ENCODE results near the gene PCK1.

Gene PCK1

DNA sequence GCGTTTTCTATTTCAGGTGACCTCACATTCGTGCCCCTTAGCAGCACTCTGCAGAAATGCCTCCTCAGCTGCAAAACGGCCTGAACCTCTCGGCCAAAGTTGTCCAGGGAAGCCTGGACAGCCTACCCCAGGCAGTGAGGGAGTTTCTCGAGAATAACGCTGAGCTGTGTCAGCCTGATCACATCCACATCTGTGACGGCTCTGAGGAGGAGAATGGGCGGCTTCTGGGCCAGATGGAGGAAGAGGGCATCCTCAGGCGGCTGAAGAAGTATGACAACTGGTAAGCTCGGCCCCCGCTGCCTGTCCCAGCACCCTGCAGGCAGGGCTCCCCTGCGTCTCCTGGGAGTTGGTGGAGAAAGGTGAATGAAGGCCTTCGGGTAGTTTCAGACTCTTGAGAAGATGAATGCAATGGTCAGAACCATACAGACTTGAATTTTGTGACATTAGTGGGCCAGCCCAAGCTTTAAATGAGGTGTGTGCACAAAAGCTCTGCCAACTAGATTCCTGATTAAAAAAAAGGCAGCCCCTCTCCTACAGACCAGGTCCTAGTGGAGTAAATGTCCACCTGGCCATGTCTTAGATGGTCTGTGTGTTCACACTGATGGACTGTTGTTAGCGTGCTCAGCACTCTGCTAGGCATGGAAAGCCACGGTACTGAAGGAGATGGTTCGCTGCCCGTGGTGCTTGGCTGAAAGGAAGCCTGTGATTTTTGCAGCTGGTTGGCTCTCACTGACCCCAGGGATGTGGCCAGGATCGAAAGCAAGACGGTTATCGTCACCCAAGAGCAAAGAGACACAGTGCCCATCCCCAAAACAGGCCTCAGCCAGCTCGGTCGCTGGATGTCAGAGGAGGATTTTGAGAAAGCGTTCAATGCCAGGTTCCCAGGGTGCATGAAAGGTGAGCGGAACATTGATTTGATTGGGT lies 708 bp downstream of the PCK1 start:
- H4K20me1 ChIP-seq (ENCODE audit: control insufficient read depth, insufficient read depth, low read depth, low read length) = peaks cover 3% of the 10 kb centered on the region; the same call in 1 of the 2 replicates
- H3K9me3 ChIP-seq (ENCODE audit: control insufficient read depth, insufficient read depth, low read length) = no peaks in the 10 kb centered on the region
- no peaks in the 10 kb centered on the region for H3F3A ChIP-seq (ENCODE audit: control insufficient read depth, insufficient read depth)
- H3K79me2 ChIP-seq (ENCODE audit: control insufficient read depth, low read length) = no peaks in the 10 kb centered on the region
- H3K27ac ChIP-seq (ENCODE audit: low read depth, low read length) = no peak overlapping the region
- H3K27me3 ChIP-seq (ENCODE audit: control insufficient read depth, low read length) = peaks cover 37% of the 10 kb centered on the region
- TF ChIP-seq EZH2phosphoT487 (IDR thresholded peaks at IDR 0.05; ENCODE audit: borderline replicate concordance, low read length) = no peak
- TF ChIP-seq CTCF (IDR thresholded peaks at IDR 0.05; ENCODE audit: low read depth, low read length, poor library complexity, severe bottlenecking) = no peak
- H3K4me1 ChIP-seq (ENCODE audit: control insufficient read depth, low read length) = no peaks in the 10 kb centered on the region
- no peak overlapping the region for H3K4me2 ChIP-seq (ENCODE audit: low read length)
- no peaks in the 10 kb centered on the region for H3K9me2 ChIP-seq (replicated peaks; ENCODE audit: control insufficient read depth, low read length)
- no peaks in the 10 kb centered on the region for H3K36me3 ChIP-seq (ENCODE audit: control insufficient read depth, low read length)
- no peak overlapping the region for H3K4me3 ChIP-seq (ENCODE audit: low read length)

DNA sequence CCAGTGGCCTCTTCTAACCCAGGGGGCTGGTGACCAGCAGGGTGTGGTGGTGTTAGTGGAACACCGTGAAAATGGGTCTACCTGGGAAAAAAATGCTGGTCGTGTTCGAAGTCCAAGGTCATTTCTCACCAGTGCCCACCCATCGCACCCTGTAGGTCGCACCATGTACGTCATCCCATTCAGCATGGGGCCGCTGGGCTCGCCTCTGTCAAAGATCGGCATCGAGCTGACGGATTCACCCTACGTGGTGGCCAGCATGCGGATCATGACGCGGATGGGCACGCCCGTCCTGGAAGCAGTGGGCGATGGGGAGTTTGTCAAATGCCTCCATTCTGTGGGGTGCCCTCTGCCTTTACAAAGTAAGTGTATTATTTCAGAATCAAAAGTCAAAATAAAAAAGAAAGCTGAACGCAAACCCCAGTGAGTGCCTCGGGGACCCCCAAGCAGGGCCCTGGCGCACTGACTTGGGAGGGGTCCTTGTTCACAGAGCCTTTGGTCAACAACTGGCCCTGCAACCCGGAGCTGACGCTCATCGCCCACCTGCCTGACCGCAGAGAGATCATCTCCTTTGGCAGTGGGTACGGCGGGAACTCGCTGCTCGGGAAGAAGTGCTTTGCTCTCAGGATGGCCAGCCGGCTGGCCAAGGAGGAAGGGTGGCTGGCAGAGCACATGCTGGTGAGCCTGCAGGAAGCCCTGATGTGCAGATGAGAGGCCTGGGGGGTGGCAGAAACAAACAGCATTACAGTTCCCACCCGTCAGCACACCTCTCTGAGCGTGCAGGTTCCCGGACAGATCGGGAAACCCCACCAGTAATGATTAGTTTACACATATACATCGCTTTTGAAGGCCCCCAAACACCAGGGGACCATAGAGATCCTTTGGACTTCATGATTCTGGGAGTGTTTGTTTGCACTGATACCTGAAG lies 1.9 kb downstream of the PCK1 start:
- Histone ChIP-seq H3K27me3 (ENCODE audit: control insufficient read depth, low read length) (peaks cover 26% of the 10 kb centered on the region), H3K79me2 (ENCODE audit: control insufficient read depth, low read length) (no peaks in the 10 kb centered on the region), H4K20me1 (ENCODE audit: control insufficient read depth, insufficient read depth, low read depth, low read length) (no peaks in the 10 kb centered on the region), H3K4me2 (ENCODE audit: low read length) (no peak overlapping the region), H3K9me2 (replicated peaks; ENCODE audit: control insufficient read depth, low read length) (no peaks in the 10 kb centered on the region), H3K4me1 (ENCODE audit: control insufficient read depth, low read length) (no peaks in the 10 kb centered on the region), H3K9me3 (ENCODE audit: control insufficient read depth, insufficient read depth, low read length) (no peaks in the 10 kb centered on the region), H3F3A (ENCODE audit: control insufficient read depth, insufficient read depth) (no peaks in the 10 kb centered on the region), H3K4me3 (ENCODE audit: low read length) (no peak overlapping the region), H3K27ac (ENCODE audit: low read depth, low read length) (no peak overlapping the region), H3K36me3 (ENCODE audit: control insufficient read depth, low read length) (no peaks in the 10 kb centered on the region)
- TF ChIP-seq EZH2phosphoT487 (IDR thresholded peaks at IDR 0.05; ENCODE audit: borderline replicate concordance, low read length) = no peak
- TF ChIP-seq CTCF (IDR thresholded peaks at IDR 0.05; ENCODE audit: low read depth, low read length, poor library complexity, severe bottlenecking) = no peak

DNA sequence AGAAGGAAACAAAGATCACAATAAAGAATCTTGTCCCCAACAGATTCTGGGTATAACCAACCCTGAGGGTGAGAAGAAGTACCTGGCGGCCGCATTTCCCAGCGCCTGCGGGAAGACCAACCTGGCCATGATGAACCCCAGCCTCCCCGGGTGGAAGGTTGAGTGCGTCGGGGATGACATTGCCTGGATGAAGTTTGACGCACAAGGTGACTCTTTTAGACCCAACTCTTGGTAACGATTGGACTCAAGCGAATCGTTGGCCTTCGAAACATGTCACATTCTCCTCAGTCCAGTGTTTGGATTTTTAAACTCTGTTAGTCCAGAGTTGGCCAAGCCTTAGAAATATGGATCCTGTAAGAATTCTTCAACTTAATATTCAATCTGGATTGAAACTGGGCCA lies 2.6 kb downstream of the PCK1 start:
- TF ChIP-seq CTCF (IDR thresholded peaks at IDR 0.05; ENCODE audit: low read depth, low read length, poor library complexity, severe bottlenecking) = no peak
- no peak for TF ChIP-seq EZH2phosphoT487 (IDR thresholded peaks at IDR 0.05; ENCODE audit: borderline replicate concordance, low read length)
- Histone ChIP-seq H3K36me3 (ENCODE audit: control insufficient read depth, low read length) (no peaks in the 10 kb centered on the region), H3K4me1 (ENCODE audit: control insufficient read depth, low read length) (no peaks in the 10 kb centered on the region), H3K4me3 (ENCODE audit: low read length) (no peak overlapping the region), H3K4me2 (ENCODE audit: low read length) (no peak overlapping the region), H3K27me3 (ENCODE audit: control insufficient read depth, low read length) (peaks cover 21% of the 10 kb centered on the region), H3K79me2 (ENCODE audit: control insufficient read depth, low read length) (no peaks in the 10 kb centered on the region), H3F3A (ENCODE audit: control insufficient read depth, insufficient read depth) (no peaks in the 10 kb centered on the region), H4K20me1 (ENCODE audit: control insufficient read depth, insufficient read depth, low read depth, low read length) (no peaks in the 10 kb centered on the region), H3K9me3 (ENCODE audit: control insufficient read depth, insufficient read depth, low read length) (no peaks in the 10 kb centered on the region), H3K27ac (ENCODE audit: low read depth, low read length) (no peak overlapping the region), H3K9me2 (replicated peaks; ENCODE audit: control insufficient read depth, low read length) (no peaks in the 10 kb centered on the region)

Measured in DOHH2 (cell line).